GM21528 (cell line): Measurements from ENCODE around the gene INPP5E.
"Not testable (repeated sequence)": the region's sequence is repeated elsewhere in the genome, so short reads cannot be mapped to it uniquely, and the experiment has no call there.

Experiments used
- ATAC-seq: cut with Tn5 transposase; IDR thresholded peaks from one replicate; pipeline ENCODE4 v1.9.1; 2021; ENCODE audit warnings: mild to moderate bottlenecking, moderate library complexity; ENCODE audit not compliant: unreplicated experiment, low FRiP score

The INPP5E gene

DNA sequence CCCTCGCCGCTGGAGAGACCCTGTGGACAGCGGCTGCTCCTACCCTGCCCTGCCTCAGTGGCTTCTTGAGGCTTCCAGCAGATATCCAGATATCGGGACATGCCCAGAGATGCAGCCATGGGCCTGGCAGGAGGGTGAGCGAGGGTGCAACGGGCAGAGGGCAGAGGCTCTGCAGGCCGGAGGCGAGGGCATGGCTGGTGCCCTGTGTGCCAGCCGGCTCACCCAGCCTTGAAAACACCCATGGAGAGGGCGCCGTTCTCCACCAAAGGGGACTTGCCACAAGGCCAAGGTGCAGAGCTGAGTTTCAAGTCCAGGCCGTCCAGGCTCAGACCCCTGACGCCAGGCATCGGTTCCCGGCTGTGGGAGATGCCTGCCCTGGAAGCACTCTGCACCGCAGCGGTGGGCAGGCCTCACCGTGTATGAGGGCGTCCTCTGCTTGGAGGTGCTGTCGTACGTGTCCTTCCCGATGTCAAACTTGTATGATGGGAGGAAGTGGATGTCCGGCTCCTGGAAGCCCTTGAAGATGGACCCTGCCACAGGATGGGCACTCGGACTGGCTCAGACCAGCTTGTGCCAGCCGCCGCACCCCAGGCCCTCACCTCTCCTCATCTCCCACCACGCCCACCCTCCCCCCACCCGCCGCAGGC is 8.9 kb downstream of the INPP5E start:
- no peak for ATAC-seq

DNA sequence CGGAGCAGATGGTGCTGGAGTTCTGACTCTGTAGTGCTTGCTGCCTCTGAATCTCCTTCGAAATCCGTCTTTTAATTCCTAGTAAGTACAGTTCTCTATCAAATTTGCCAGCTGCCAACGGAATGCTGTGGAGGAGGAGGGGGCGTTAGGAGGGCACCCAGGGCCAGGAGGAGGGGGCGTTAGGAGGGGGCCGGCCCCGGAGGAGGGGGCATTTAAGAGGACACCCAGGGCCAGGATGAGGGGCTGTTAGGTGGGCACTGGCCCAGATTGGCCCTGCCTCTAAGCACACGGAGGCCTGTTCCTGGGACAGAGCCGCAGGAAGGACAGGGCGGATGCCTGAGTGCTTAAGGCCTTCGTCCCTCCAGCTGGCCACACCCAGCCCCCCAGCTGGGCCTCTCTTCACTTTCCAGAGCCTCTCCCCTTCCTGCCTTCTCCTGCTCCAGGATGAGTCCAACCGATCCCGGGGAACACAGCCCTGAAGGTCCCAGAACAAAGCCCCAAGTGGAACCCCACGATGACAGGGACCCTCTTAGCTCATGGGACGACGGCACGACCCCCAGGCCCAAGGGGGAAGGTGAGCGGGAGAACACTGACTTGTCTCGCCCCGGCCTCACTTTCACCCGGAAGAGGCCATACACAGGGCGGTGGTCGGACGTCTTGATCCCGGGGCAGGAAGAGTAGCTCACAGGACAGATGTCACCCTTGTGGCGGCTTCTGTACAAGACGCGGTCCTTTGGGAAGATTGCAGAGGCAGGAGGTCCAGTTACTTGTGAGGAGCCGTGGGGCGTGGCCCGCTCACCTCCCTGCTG is 9.8 kb downstream of the INPP5E start:
- no peak for ATAC-seq

DNA sequence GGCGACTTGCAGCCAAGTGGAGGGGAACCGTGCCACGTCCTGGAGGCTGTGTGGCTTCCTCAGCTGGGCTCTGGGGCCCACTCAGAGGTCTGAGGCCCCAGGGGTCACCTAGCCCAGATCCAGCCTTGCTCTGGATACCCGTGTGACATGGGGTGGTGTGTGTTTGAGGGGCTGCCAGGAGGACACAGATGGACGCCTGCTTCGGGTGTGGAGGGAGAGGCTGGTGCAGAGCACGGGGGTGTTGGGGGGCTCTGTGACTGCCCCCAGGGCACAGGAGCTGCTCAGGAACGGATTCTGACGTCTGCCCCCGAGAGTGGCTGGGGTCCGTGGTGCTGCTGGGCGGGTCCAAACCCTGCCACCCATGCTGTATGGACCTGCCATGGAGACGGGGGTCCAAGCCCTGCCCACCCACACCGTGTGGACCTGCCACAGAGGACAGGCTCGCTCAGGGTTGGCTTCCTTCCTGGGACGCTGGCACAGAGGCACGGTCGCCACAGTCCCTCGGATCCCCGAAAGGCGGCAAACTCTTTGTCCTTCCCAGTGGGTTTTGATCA is 10.5 kb downstream of the INPP5E start:
- no peak for ATAC-seq

DNA sequence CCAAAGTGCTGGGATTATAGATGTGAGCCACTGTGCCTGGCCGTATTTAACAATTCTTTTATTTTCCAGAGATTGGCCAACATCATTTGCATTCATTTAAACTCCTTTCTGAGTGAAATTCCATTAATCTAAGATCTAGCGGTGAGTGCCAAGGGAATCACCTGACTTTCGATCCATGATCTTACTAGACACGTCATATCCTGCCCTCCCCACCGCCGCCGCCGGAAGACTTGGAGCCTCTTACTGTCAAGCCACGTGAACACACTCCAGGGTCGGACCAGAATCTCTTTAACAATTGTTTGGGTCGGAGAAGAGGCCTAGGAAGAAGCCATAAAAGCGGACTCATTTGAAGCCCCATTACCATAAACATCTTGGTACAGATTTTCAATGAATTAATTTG is 12.9 kb downstream of the INPP5E start:
- ATAC-seq, result no peak

DNA sequence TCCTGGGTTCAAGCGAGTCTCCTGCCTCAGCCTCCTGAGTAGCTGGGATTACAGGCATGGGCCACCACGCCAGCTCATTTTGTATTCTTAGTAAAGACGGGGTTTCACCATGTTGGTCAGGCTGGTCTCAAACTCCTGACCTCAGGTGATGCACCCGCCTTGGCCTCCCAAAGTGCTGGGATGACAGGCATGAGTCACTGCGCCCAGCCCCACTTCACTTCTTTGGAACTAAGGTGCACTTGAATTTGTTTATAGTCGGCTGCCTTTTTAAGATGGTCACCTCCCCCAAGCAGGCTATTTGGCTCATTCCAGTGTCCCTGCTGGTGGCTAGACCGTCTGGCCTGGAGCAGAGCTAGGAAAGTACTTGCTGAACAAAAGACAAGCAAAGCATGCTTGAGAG is 14.3 kb downstream of the INPP5E start:
- ATAC-seq, result not testable (repeated sequence)

DNA sequence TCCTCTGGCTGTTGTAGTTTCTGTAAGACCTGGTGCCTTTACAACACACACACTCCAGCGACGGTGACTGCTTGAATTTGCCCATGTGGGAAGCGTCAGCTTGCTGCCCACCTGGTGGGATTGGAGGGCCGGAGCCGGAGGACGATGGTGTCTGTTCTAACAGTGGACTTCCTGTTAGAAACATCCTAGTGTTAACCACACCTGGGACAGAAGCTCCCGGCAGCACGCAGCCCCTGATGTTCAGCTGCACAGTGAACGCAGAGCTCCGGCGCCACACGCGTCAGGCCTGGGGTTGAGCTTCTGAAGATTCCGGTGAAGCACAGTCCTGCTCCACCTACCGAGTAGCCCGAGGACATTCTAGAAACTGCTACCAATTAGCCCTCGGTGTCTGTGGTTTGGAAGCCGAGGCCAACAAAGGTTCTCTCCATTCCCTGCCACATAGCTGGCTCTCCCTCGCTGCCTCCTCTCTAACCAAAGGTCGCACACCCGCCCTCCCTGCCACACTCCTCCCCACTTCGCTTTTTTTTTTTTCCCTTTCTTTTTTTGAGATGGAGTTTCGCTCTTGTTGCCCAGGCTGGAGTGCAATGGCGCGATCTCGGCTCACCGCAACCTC is 14.8 kb downstream of the INPP5E start:
- no peak for ATAC-seq

GRCh38 chr9:136423432-136424146 is 16.1 kb downstream of the INPP5E start:
- no peak for ATAC-seq

DNA sequence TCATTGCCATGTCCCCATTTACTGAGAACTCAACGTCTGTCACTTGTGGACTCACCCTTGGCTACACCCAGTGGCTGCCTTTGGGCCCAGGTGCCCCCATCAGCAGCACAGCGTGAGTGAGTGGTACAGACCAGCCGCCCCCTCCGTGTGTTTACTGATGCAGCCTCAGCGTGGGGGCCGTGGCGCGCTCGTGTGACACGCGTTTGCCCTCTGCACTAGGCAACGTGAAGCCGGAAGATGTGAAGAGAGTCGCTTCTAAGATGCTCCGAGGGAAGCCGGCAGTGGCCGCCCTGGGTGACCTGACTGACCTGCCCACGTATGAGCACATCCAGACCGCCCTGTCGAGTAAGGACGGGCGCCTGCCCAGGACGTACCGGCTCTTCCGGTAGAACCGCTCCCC is 16.8 kb downstream of the INPP5E start:
- no peak for ATAC-seq

- ATAC-seq, result no peak
Measured at GRCh38 chr9:136421791-136422190, 17.9 kb downstream of the INPP5E start.

GRCh38 chr9:136419092-136419420 is 20.6 kb downstream of the INPP5E start:
- ATAC-seq, result no peak

- ATAC-seq, result no peak
Measured at GRCh38 chr9:136418182-136419091, 21.2 kb downstream of the INPP5E start.

DNA sequence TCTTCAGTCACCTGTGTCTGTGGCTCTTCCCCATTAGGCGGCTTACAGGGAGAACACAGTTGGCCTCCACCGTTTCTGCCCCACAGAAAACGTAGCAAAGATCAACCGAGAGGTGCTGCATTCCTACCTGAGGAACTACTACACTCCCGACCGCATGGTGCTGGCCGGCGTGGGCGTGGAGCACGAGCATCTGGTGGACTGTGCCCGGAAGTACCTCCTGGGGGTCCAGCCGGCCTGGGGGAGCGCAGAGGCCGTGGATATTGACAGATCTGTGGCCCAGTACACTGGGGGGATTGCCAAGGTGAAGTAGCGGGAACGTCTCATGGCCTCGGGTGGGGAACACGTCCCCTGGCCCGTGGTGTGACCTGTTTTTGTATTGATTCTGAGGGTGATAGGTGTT is 22.7 kb downstream of the INPP5E start:
- ATAC-seq, result no peak

DNA sequence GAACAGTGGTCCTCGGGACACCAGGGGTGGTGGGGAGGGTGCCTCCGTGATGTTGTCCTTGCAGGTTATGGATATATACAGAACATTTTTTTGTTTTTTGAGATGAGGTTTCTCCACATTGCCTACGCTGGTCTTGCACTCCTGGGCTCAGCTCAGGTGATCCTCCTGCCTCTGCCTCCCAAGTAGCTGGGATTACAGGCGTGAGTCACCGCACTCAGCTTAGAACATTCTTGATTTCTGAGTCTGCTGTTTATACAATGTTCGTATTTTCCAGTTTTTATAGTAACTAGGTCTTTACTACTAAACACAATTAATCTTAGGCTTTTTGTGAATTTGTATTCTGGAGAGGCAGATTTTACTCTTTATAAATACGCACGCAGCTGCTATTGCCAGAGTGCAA is 23.2 kb downstream of the INPP5E start:
- no peak for ATAC-seq

DNA sequence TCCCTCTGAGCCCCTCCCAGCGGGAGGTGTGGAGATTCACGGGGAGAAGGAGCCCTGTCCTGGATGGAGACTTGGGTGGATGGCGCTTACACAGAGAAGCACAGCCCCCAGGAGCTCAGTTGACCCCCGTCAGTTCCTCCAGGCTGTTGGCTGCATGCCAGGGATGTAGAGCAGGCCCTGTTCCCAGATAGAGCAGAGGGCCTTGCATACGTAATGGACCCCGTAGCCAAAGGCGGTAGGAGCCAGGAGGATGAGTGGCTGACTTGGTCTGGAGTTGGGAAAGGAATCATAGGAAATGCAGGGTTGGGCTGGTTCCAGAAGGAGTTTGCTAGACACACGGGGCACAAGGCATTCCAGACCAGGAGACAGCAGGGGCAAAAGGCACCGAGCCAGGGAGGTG is 26.7 kb downstream of the INPP5E start:
- no peak for ATAC-seq

- ATAC-seq, result no peak
Measured at GRCh38 chr9:136411378-136411777, 28.3 kb downstream of the INPP5E start.

GRCh38 chr9:136410500-136411287 is 29.0 kb downstream of the INPP5E start, which contains the start of the genes ENTR1 and PMPCA:
Gene ENTR1, minus strand, starts transcription at chr9:136410614. Its CDS starts 217 bp downstream, at chr9:136410397.
Gene PMPCA, plus strand, starts transcription at chr9:136410658. Its CDS starts 11 bp downstream, at chr9:136410669.
- peak; percentile 70 for ATAC-seq

DNA sequence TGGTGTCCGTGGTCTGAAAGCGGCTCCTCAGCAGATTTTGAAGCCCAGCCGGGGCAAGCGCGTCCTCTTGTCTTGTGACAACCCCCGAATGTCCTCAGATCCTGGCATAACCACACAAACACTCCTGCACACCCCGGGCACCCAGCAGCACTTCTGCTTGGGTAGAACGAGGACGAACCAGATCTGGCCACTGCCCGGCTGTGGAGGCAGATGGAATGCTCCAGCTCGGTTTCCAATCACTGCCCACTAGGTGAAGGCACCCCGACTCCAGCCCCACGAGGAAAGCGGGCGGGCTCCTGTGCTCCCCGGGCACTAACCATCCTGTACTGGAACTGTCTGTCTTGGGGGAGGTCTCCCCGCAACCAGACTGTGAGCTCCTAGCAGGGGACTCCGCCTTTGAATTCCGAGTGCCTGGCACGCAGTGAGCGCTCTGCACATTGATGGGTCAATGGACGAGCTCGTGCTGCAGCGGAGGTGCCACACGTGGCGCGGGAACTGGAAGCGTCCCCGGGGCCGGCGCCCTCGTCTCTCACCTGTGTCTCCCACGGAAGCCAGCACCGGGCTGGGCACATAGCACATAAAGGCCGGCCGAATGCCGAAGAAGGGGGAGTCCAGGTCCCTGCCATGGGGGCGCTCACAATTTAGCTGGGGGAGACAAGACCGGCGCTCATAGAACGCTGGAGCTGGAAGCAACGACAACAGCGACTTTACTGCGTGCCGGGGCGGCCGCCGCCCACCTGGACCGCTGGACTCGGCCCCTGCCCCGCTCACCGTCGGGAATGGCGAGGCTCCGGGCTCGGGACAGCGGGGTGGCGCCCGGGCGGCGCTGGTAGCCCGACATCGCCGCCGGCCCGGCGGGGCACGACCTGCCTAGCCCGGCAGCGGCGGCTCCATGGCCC is 29.8 kb downstream of the INPP5E start:
- ATAC-seq, result peak; percentile 36

GRCh38 chr9:136407911-136408310 is 31.7 kb downstream of the INPP5E start:
- no peak for ATAC-seq
